ENCODE measurements around the gene MYH11.

Gene MYH11

DNA sequence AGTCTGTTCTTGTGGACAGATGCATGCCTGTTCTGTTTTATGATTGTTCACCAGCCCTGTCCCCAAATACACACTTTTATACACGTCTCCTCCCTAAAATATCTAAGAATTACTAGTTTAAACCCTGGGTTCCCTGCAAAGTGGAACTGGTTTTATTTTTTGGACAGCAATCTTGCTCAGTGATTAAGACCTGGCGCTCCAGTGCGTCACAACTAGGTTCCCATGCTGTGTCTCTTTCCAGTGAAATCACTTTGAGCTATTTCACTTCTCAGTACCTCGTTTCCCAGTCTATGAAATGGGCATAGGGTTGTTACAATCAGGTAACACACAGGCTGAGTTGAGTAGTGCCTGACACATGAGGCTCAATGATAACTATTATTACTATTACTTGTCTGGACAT lies 30.5 kb upstream of the MYH11 start:
- DNase-seq (ENCODE audit: low read depth), result no peak
- H3K4me3 ChIP-seq (ENCODE audit: low read depth, low read length), result peak overlapping the region; percentile 99
- TF ChIP-seq, protein P1, sequence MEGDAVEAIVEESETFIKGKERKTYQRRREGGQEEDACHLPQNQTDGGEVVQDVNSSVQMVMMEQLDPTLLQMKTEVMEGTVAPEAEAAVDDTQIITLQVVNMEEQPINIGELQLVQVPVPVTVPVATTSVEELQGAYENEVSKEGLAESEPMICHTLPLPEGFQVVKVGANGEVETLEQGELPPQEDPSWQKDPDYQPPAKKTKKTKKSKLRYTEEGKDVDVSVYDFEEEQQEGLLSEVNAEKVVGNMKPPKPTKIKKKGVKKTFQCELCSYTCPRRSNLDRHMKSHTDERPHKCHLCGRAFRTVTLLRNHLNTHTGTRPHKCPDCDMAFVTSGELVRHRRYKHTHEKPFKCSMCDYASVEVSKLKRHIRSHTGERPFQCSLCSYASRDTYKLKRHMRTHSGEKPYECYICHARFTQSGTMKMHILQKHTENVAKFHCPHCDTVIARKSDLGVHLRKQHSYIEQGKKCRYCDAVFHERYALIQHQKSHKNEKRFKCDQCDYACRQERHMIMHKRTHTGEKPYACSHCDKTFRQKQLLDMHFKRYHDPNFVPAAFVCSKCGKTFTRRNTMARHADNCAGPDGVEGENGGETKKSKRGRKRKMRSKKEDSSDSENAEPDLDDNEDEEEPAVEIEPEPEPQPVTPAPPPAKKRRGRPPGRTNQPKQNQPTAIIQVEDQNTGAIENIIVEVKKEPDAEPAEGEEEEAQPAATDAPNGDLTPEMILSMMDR (IDR thresholded peaks at IDR 0.05; ENCODE audit: control insufficient read depth, extremely low read depth, insufficient read depth), result no peak

DNA sequence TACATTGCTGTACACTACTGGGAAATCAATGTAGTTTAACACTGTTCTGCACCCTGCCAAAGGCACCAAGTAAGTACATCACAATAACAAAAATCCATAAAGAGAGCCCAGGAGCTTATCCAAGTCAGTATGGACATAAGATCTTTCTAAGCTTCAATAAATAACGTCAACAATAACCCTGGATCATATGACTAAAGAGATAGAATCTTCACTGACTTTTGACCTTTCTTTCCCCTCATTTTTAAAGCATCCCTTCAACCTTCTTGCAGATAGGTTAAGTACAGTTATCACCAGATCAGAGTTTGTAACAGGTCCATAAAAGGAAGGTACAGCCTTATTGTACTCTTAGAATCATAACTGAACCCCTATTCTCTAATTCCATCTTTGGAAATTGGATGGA lies 29.2 kb upstream of the MYH11 start:
- DNase-seq (ENCODE audit: low read depth), result peak; percentile 22
- TF ChIP-seq, protein P1 (IDR thresholded peaks at IDR 0.05; ENCODE audit: control insufficient read depth, extremely low read depth, insufficient read depth), result no peak
- no peak overlapping the region for H3K4me3 ChIP-seq (ENCODE audit: low read depth, low read length)

DNA sequence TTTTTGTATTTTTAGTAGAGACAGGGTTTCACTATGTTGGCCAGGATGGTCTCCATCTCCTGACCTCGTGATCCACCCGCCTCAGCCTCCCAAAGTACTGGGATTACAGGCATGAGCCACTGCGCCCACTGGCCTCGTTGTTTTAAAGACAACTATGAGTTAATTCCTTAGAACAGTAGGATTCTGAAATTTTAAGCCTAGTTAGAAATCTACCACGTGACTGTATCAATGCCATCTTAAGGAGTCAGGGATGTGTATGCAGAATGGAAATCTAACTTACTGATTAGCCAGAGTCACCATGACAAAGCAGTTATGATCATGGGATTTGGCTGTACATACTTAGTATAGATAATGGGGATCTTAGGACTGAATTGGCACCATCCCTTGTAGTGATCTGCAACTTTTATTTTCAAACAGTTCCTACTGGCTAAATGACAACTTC lies 28.8 kb upstream of the MYH11 start:
- TF ChIP-seq, protein P1 (IDR thresholded peaks at IDR 0.05; ENCODE audit: control insufficient read depth, extremely low read depth, insufficient read depth), result no peak
- peak; percentile 2 for DNase-seq (ENCODE audit: low read depth)
- no peak overlapping the region for H3K4me3 ChIP-seq (ENCODE audit: low read depth, low read length)

DNA sequence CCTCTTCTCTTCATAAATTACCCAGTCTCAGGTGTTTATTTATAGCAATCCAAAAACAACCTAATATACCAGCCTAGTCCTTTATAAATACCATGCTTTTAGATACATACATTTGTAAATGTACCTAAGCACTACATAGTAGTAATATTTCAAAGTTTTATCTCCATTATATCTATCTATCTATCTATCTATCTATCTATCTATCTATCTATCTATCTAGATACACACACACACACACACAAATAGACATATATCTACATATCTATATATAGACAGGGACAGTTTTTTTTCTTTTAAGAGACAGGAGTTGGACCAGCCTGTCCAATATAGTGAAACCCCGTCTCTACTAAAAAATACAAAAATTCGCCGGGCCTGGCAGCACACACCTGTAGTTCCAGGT lies 25.7 kb upstream of the MYH11 start:
- H3K4me3 ChIP-seq (ENCODE audit: low read depth, low read length), result no peak overlapping the region
- TF ChIP-seq, protein P1 (IDR thresholded peaks at IDR 0.05; ENCODE audit: control insufficient read depth, extremely low read depth, insufficient read depth), result no peak
- no peak for DNase-seq (ENCODE audit: low read depth)

DNA sequence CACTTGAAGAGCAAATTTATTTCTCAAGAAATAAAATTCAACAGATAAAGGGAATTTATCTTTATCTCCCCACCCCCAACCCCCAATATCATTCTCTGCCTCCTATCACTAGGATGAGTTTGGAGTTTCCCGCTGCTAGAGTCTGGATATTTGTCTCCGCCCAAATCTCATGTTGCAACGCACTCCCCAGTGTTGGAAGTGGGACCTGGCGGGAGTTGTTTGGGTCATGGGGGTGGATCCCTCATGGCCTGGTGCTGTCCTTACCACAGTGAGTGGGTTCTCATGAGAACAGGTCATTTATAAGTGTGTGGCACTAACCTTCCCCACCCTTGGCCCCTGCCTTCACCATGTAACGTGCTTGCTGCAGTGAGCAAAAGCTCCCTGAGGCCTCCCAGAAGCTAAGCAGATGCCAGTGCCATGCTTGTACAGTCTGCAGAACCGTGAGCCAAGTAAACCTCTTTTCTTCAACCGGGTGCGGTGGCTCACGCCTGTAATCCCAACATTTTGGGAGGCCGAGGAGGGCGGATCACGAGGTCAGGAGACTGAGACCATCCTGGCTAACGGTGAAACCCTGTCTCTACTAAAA lies 25.1 kb upstream of the MYH11 start:
- no peak for DNase-seq (ENCODE audit: low read depth)
- H3K4me3 ChIP-seq (ENCODE audit: low read depth, low read length), result no peak overlapping the region
- TF ChIP-seq, protein P1 (IDR thresholded peaks at IDR 0.05; ENCODE audit: control insufficient read depth, extremely low read depth, insufficient read depth), result no peak

DNA sequence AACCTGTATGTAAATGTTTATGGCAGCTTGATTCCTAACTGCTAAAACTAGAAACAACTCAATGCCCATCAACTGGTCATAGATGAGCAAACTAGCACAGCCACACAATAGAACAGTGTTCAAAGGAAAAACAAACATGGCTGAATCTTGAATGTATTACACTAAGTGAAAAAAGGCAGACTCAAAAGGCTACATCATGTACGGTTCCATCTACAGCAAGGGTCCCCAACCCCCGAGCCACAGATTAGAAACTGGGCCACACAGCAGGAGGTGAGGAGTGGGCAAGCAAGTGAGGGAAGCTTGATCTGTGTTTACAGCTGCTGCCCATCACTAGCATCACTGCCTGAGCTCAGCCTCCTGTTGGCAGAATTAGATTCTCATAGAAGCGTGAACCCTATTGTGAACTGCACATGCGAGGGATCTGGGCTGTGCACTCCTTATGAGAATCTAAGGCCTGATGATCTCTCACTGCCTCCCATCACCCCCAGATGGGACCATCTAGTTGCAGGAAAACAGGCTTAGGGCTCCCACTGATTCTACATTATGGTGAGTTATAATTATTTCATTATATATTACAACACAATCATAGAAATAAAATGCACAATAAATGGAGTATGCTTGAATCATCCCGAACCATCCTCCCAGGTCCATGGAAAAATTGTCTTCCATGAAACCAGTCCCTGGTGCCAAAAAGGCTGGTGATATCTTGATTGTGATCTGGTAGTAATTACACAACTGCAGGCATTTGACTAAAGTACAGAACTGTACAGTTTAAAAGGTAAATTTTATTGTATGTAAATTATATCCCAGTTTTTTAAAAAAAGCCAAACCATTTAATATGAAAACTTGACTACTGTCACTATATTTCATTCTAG lies 23.8 kb upstream of the MYH11 start:
- DNase-seq (ENCODE audit: low read depth), result no peak
- no peak overlapping the region for H3K4me3 ChIP-seq (ENCODE audit: low read depth, low read length)
- TF ChIP-seq, protein P1 (IDR thresholded peaks at IDR 0.05; ENCODE audit: control insufficient read depth, extremely low read depth, insufficient read depth), result no peak

All from LNCaP clone FGC (cell line).